GM12878 (cell line): ENCODE data around the gene COX15. TPM values are rescaled to one million over a fixed set of nuclear protein-coding genes. Genes with fewer than 3 reads are reported as not detected.

Experiments used
- ATAC-seq: fragments of 200-7000 bp; cut with Tn5 transposase; 3 replicates; pipeline ENCODE4 v1.9.1; 2020; ENCODE audit warnings: mild to moderate bottlenecking, moderate library complexity
- BruUV-seq: library from RNA; stranded (reverse); fragments of 400-500 nt; replicated peaks from 2 replicates; lab custom pipeline; 2021; lab: Mats Ljungman, UMichigan
- CTCF ChIA-PET: fragments of 300-600 bp; sonication (Branson Sonifier 250); formaldehyde crosslinking; extraction: SDS; loops from one replicate; lab custom pipeline; 2021; ENCODE audit warnings: inconsistent platforms; lab: Yijun Ruan, JAX
- POLR2A ChIA-PET: fragments of 350-600 bp; formaldehyde crosslinking; extraction: SDS; loops from one replicate; lab custom pipeline; 2021; ENCODE audit warnings: inconsistent platforms; lab: Charles Lee
- RAD21 ChIA-PET: fragments of 300-600 bp; sonication (Branson Sonifier 250); formaldehyde crosslinking; loops from one replicate; lab custom pipeline; 2023; ENCODE audit warnings: antibody characterized with exemption; ENCODE audit not compliant: unreplicated experiment; lab: Charles Lee
- SMC1A ChIA-PET: fragments of 300-600 bp; sonication (Branson Sonifier 250); formaldehyde crosslinking; loops from one replicate; lab custom pipeline; 2023; ENCODE audit not compliant: unreplicated experiment, uncharacterized antibody; lab: Charles Lee
- DNase-seq: peaks from one replicate; pipeline ENCODE4 v3.0.0-alpha.2; 2011; ENCODE audit warnings: low read depth, low spot score
- FAIRE-seq: peaks from 3 replicates; lab custom pipeline; 2011; peaks lifted over from hg19 to GRCh38; lab: Jason Lieb, UNC
- H2AFZ ChIP-seq: 2 replicates; pipeline ENCODE4 v1.6.0; 2011; ENCODE audit warnings: low read depth, low read length, control low read depth; ENCODE audit not compliant: control insufficient read depth
- H3K27ac ChIP-seq: 2 replicates; pipeline ENCODE4 v1.5.1; 2011; ENCODE audit warnings: control low read depth; ENCODE audit not compliant: control insufficient read depth, insufficient read depth
- H3K27me3 ChIP-seq, 2 experiments: replicated peaks in 1 of 2; 2 replicates each; pipeline versions ENCODE4 v1.6.0 to v1.6.1; 2011; ENCODE audit warnings: low read length in 1 of 2; ENCODE audit not compliant: control insufficient read depth in 2 of 2, insufficient read depth in 2 of 2
- H3K36me3 ChIP-seq, 2 experiments: 2 replicates each; pipeline ENCODE4 v1.5.1; 2011; ENCODE audit warnings: low read length in 1 of 2; ENCODE audit not compliant: control insufficient read depth in 2 of 2, insufficient read depth in 2 of 2
- H3K4me1 ChIP-seq: 2 replicates; pipeline ENCODE4 v1.6.1; 2011; ENCODE audit warnings: mild to moderate bottlenecking, low read length, moderate library complexity, mixed read lengths; ENCODE audit not compliant: control insufficient read depth, insufficient read depth
- H3K4me2 ChIP-seq: 2 replicates; pipeline ENCODE4 v1.6.0; 2011; ENCODE audit warnings: control low read depth; ENCODE audit not compliant: control insufficient read depth, insufficient read depth
- H3K4me3 ChIP-seq: fragments of 200-600 bp; sonication (generic); 2 replicates; pipeline ENCODE4 v1.5.1; 2016
- H3K79me2 ChIP-seq: 2 replicates; pipeline ENCODE4 v1.6.0; 2011; ENCODE audit warnings: low read length; ENCODE audit not compliant: control insufficient read depth, insufficient read depth
- H3K9ac ChIP-seq: 2 replicates; pipeline ENCODE4 v1.8.0; 2011; ENCODE audit warnings: low read length, control low read depth, mixed read lengths; ENCODE audit not compliant: control insufficient read depth, insufficient read depth
- H3K9me3 ChIP-seq: replicated peaks from 3 replicates; pipeline ENCODE4 v1.5.1; 2011; ENCODE audit warnings: mild to moderate bottlenecking, low read length; ENCODE audit not compliant: control insufficient read depth, insufficient read depth
- H4K20me1 ChIP-seq: 2 replicates; pipeline ENCODE4 v1.6.0; 2011; ENCODE audit not compliant: control insufficient read depth, insufficient read depth
- BCLAF1 ChIP-seq: fragments of 450-650 bp; IDR thresholded peaks from 2 replicates; pipeline ENCODE4 v1.6.1; 2017; ENCODE audit warnings: antibody characterized with exemption, mild to moderate bottlenecking, moderate library complexity
- BHLHE40 ChIP-seq, 2 experiments: fragments of 450-650 bp in 1 of 2; IDR thresholded peaks; 2 replicates each; pipeline ENCODE4 v1.6.1; 2011 to 2017; ENCODE audit warnings: low read depth in 2 of 2, borderline replicate concordance in 1 of 2, improper control_type of control experiment in 1 of 2, low read length in 1 of 2, mild to moderate bottlenecking in 1 of 2
- HCFC1 ChIP-seq: fragments of 150-350 bp; IDR thresholded peaks from 2 replicates; pipeline ENCODE4 v1.6.1; 2014; ENCODE audit warnings: low read length
- SUPT20H ChIP-seq: IDR thresholded peaks from 2 replicates; pipeline ENCODE4 v1.6.1; 2011; ENCODE audit warnings: low read depth, mild to moderate bottlenecking, low read length, moderate library complexity, borderline replicate concordance; ENCODE audit not compliant: control insufficient read depth
- WGBS: methylation state at CpG from one replicate; pipeline ENCODE4 v1.1.6; 2016; ENCODE audit warnings: low lambda C conversion rate; ENCODE audit not compliant: insufficient replicate concordance, insufficient coverage; ENCODE audit errors: missing lambda C conversion rate; 5-methylcytosine and 5-hydroxymethylcytosine counted together
- in situ Hi-C: fragments of 300-500 bp; cut with MboI; formaldehyde crosslinking; loops from 9 replicates; pipeline ENCODE4 v1.14.3; 2018; ENCODE audit warnings: mixed read lengths
- intact Hi-C: fragments of 100-400 bp; cut with micrococcal nuclease; formaldehyde crosslinking; loops from one replicate; pipeline ENCODE4 v1.14.2; 2022; ENCODE audit not compliant: unreplicated experiment
- polyA plus RNA-seq, 11 experiments: library from polyadenylated mRNA; depleted of rRNA in 4 of 11; unstranded in 6 of 11; stranded (reverse) in 5 of 11; fragments of >200 nt; fragmentation: Nextera tagmentation in 4 of 11; fragmentation: Illumina TruSeq in 1 of 11; extraction: Ambion mirVana in 4 of 11; extraction: Trizol in 1 of 11; gene quantifications; 1 replicate in 1 of 11; 2 replicates in 10 of 11; pipeline versions ENCODE4 v1.2.1 to v1.2.3, GENCODE V29; 2011 to 2016; ENCODE audit warnings: inconsistent platforms in 2 of 11, missing spikeins in 2 of 11, low read depth in 1 of 11
- total RNA-seq, 4 experiments: library from RNA; depleted of rRNA in 3 of 4; stranded (reverse); fragments of >200 nt in 3 of 4; fragmentation: Illumina TruSeq in 1 of 4; extraction: Trizol in 1 of 4; gene quantifications; 2 replicates each; pipeline versions ENCODE4 v1.2.1 to v1.2.3, GENCODE V29; 2013 to 2021
- TF ChIP-seq, protein P1 (sequence below): IDR thresholded peaks from 2 replicates; pipeline ENCODE4 v1.6.1; 2012; ENCODE audit warnings: low read depth, low read length, improper control_type of control experiment
- TF ChIP-seq, protein P2 (sequence below): IDR thresholded peaks from 2 replicates; pipeline ENCODE4 v1.6.1; 2012; ENCODE audit warnings: low read depth, low read length, improper control_type of control experiment

Gene COX15
- total and polyA plus RNA-seq, 10 of the 15 experiments (the other 5 are each of a cell fraction or from before 2014, with no cell fraction given), result 30.2 to 50.7 (median 38.3) TPM

- POLR2A ChIA-PET, result no interaction called here
- H3K4me3 ChIP-seq, result no peak overlapping the region
- SMC1A ChIA-PET, result interaction anchor here (0.7 kb wide), 1 partner anchor 147 kb away, joined by 3 read pairs; no protein-coding TSS in a partner anchor
- no peak overlapping the region for H2AFZ ChIP-seq
- H3K4me1 ChIP-seq, result peaks cover 20% of the 10 kb centered on the region
- FAIRE-seq, result no peak
- no peaks in the 10 kb centered on the region for H3K9me3 ChIP-seq
- RAD21 ChIA-PET, result no interaction called here
- ATAC-seq, result no peak
- H4K20me1 ChIP-seq, result no peaks in the 10 kb centered on the region
- TF ChIP-seq SUPT20H (no peak), BHLHE40 (IDR thresholded peaks at IDR 0.05; ENCODE audit: borderline replicate concordance in 1 of 2, low read depth in 2 of 2, low read length in 1 of 2) (no peak), HCFC1 (no peak), BCLAF1 (no peak)
- TF ChIP-seq, protein P1, sequence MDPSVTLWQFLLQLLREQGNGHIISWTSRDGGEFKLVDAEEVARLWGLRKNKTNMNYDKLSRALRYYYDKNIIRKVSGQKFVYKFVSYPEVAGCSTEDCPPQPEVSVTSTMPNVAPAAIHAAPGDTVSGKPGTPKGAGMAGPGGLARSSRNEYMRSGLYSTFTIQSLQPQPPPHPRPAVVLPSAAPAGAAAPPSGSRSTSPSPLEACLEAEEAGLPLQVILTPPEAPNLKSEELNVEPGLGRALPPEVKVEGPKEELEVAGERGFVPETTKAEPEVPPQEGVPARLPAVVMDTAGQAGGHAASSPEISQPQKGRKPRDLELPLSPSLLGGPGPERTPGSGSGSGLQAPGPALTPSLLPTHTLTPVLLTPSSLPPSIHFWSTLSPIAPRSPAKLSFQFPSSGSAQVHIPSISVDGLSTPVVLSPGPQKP, result no peak
- TF ChIP-seq, protein P2, sequence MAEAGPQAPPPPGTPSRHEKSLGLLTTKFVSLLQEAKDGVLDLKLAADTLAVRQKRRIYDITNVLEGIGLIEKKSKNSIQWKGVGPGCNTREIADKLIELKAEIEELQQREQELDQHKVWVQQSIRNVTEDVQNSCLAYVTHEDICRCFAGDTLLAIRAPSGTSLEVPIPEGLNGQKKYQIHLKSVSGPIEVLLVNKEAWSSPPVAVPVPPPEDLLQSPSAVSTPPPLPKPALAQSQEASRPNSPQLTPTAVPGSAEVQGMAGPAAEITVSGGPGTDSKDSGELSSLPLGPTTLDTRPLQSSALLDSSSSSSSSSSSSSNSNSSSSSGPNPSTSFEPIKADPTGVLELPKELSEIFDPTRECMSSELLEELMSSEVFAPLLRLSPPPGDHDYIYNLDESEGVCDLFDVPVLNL, result no peak
- H3K27ac ChIP-seq, result no peak overlapping the region
- CTCF ChIA-PET, result interaction anchor here (1.0 kb wide), 1 partner anchor 76 kb away, joined by 4 read pairs; no protein-coding TSS in a partner anchor
- H3K27me3 ChIP-seq, result no peaks in the 10 kb centered on the region
- WGBS, result 61% methylated on average over 5 of the region's 5 CpGs
- in situ Hi-C loops (no loop called here), intact Hi-C loops (no loop called here)
- H3K36me3 ChIP-seq, result no peaks in the 10 kb centered on the region
- H3K9ac ChIP-seq, result no peak overlapping the region
- no peak for DNase-seq
- BruUV-seq, result no TSS peak
- no peak overlapping the region for H3K4me2 ChIP-seq
- H3K79me2 ChIP-seq, result no peaks in the 10 kb centered on the region
Measured at GRCh38 chr10:99769706-99770105, 37.8 kb upstream of the COX15 start.
